Measurements from ENCODE around the gene LTBP2.
A peak's percentile ranks its signal among the peaks of the same experiment; 100 is the strongest.

The LTBP2 gene

DNA sequence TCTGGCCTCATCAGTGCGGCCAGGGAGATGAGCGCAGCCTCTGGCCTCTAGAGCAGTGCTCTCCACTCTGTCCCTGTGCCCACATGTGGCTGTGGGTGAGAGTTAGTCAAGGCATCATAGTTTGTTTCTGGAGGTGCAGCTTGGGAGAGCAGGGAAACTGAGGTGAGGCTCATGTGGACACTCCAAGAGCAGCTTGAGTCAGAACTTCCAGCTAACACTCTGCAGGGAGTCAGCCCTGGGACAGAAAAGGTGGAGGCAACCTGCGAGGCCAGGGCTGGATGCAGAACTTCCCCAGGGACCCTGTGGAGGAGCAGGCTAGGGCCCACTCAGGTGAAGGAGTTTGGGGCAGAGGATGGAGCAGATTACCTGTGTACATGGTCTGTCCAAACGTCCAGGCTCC, 107.6 kb downstream of the LTBP2 start:
- Histone ChIP-seq H3K27me3 (ENCODE audit: insufficient read depth, low read depth, severe bottlenecking) (no peaks in the 10 kb centered on the region), H3K9me3 (ENCODE audit: severe bottlenecking) (no peaks in the 10 kb centered on the region), H3K27ac (peak overlapping the region; percentile 72), H3K36me3 (no peaks in the 10 kb centered on the region), H3K4me3 (ENCODE audit: low read depth, low read length) (no peak overlapping the region)
- TF ChIP-seq, protein P1, sequence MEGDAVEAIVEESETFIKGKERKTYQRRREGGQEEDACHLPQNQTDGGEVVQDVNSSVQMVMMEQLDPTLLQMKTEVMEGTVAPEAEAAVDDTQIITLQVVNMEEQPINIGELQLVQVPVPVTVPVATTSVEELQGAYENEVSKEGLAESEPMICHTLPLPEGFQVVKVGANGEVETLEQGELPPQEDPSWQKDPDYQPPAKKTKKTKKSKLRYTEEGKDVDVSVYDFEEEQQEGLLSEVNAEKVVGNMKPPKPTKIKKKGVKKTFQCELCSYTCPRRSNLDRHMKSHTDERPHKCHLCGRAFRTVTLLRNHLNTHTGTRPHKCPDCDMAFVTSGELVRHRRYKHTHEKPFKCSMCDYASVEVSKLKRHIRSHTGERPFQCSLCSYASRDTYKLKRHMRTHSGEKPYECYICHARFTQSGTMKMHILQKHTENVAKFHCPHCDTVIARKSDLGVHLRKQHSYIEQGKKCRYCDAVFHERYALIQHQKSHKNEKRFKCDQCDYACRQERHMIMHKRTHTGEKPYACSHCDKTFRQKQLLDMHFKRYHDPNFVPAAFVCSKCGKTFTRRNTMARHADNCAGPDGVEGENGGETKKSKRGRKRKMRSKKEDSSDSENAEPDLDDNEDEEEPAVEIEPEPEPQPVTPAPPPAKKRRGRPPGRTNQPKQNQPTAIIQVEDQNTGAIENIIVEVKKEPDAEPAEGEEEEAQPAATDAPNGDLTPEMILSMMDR (IDR thresholded peaks at IDR 0.05; ENCODE audit: low read depth, low read length), result no peak
- DNase-seq, result no peak

DNA sequence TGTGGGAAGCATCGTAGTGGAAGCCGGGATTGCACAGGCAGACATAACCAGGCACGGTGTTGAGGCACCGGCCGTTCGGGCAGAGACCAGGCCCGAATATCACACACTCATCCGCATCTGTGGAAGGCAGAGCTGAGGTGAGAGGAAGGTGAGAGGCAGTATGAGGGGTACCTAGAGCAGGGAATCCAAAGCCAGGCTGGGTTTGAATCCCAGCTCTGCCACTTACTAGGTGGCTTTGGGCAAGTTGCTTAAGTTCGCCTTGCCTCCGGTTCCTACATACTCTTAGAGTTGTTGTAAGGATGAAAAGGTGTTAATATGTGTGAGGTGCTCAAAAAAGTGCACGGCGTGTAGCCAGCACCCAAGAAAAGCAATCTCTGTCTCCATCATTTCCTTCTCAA, 108.1 kb downstream of the LTBP2 start:
- Histone ChIP-seq H3K27ac (no peak overlapping the region), H3K4me3 (ENCODE audit: low read depth, low read length) (no peak overlapping the region), H3K36me3 (no peaks in the 10 kb centered on the region), H3K9me3 (ENCODE audit: severe bottlenecking) (no peaks in the 10 kb centered on the region), H3K27me3 (ENCODE audit: insufficient read depth, low read depth, severe bottlenecking) (no peaks in the 10 kb centered on the region)
- no peak for DNase-seq
- TF ChIP-seq, protein P1 (IDR thresholded peaks at IDR 0.05; ENCODE audit: low read depth, low read length), result no peak

DNA sequence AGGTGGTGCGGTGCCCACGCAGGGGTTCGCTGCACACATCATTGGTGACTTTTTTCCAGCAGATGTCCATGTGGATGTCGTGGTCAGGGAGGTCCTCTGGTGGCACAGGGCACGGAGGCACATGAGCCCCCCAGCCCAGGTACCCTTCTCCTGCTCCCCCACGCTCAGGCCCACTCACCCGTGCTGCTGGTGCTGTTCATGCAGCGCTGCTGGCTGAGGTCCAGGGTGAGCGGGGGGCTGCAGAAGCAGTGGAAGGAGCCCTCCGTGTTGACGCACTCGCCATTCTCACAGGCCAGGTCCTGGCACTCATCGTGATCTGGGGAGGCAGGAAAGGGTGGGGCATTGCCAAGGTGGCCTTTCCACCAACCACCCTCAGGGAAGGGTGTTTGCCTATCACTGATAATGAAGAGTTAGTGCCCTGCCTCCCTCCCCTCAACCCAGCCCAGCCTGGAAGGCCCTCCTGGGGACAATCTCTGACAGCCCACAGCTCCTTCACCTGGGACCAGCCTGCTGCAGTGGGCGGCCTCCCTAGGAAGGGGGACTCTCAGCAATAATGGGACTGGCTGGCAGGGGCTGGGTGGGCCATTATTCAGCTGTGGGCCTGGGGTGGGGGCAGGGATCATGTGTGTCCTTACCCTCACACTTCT, 108.6 kb downstream of the LTBP2 start:
- Histone ChIP-seq H3K9me3 (ENCODE audit: severe bottlenecking) (no peaks in the 10 kb centered on the region), H3K4me3 (ENCODE audit: low read depth, low read length) (no peak overlapping the region), H3K27ac (no peak overlapping the region), H3K27me3 (ENCODE audit: insufficient read depth, low read depth, severe bottlenecking) (no peaks in the 10 kb centered on the region), H3K36me3 (no peaks in the 10 kb centered on the region)
- TF ChIP-seq, protein P1 (IDR thresholded peaks at IDR 0.05; ENCODE audit: low read depth, low read length), result no peak
- no peak for DNase-seq

DNA sequence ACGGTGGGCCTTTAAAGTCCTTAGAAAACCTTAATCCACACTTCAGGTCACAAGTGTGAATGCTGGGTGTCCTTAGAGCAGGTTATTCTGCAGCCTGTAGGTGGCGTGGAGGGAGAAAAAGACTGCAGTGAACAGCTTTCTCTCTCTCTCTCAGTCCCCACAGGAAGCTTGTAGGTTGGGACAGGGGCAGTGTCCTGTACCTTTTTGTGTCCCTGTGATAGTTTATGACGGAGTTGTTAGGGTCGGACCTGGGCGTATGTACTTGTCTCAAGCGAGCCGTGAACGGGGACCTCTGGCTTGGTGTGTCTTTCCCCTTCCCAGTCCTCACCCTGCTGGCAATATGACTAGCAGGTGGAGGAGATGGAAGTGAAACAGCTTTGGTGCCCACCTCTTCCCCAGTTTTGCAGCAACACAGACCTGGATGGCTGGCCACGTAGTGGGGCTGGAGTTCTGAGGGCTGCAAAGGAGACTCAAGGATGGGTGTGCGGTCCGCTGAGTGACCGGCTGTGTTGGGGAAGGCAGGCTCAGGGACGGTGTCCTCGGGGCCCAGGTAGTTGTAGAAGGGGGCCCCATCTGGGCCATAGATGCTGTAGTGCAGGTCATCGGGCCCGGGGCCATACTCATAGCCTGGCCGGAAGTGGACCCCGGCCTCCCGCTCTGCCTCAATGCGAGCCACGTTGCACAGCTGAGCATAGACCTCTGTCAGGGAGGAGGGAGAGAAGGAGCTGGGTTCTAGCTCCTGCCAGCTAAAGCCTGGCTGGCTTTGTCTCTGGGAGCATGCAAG, 109.6 kb downstream of the LTBP2 start:
- H3K9me3 ChIP-seq (ENCODE audit: severe bottlenecking), result no peaks in the 10 kb centered on the region
- no peak overlapping the region for H3K27ac ChIP-seq
- H3K4me3 ChIP-seq (ENCODE audit: low read depth, low read length), result no peak overlapping the region
- no peaks in the 10 kb centered on the region for H3K27me3 ChIP-seq (ENCODE audit: insufficient read depth, low read depth, severe bottlenecking)
- TF ChIP-seq, protein P1 (IDR thresholded peaks at IDR 0.05; ENCODE audit: low read depth, low read length), result peak; percentile 86
- peak; percentile 79 for DNase-seq
- no peaks in the 10 kb centered on the region; the same call in 1 of the 2 replicates for H3K36me3 ChIP-seq

DNA sequence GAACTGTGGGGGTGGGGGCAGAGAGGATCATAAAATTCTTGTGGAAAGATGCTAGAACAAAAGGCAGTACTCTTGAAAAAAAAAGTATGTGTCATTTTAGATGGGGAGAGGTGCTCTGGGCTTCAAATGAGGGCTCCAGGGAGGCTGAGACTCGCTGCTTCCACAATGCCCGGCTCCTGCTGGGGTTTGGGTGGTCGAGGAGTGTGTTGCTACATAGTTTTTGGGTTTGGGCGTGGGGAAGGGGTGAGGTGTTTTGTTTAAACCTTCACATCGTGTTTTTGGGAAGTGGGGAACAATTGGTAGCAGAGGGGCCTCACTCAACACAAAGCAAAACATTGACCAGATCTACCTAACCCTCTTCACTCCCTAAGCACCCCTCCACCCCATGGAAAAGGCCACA, 110.3 kb downstream of the LTBP2 start:
- TF ChIP-seq, protein P1 (IDR thresholded peaks at IDR 0.05; ENCODE audit: low read depth, low read length), result no peak
- Histone ChIP-seq H3K36me3 (peaks cover under 1% of the 10 kb centered on the region), H3K27ac (no peak overlapping the region; the same call in 1 of the 2 replicates), H3K4me3 (ENCODE audit: low read depth, low read length) (no peak overlapping the region), H3K9me3 (ENCODE audit: severe bottlenecking) (no peaks in the 10 kb centered on the region), H3K27me3 (ENCODE audit: insufficient read depth, low read depth, severe bottlenecking) (no peaks in the 10 kb centered on the region)
- DNase-seq, result no peak

All from WERI-Rb-1 (cell line).